ENCODE data around the gene OBP2A.
"Not testable (repeated sequence)": the region's sequence is repeated elsewhere in the genome, so short reads cannot be mapped to it uniquely, and the experiment has no call there.

OBP2A gene

GRCh38 chr9:135545646-135546176, at the start of gene OBP2A:
OBP2A (plus strand) TSS chr9:135546126; CDS start chr9:135546181, 55 bp downstream.
- DNase-seq: not testable (repeated sequence)

GRCh38 chr9:135498381-135499126, 47.4 kb upstream of the OBP2A start:
- DNase-seq: no peak

GRCh38 chr9:135499326-135500070, 46.4 kb upstream of the OBP2A start:
- no peak for DNase-seq

- DNase-seq: no peak
These were observed 45.8 kb upstream of the OBP2A start for GRCh38 chr9:135500071-135500524.

- no peak for DNase-seq
These were observed 45.2 kb upstream of the OBP2A start, which contains the start of gene MRPS2 for GRCh38 chr9:135500525-135501260. MRPS2 (plus strand) TSS chr9:135500682; CDS start chr9:135500711, 29 bp downstream.

GRCh38 chr9:135501261-135502167, 44.4 kb upstream of the OBP2A start:
- DNase-seq: no peak

- DNase-seq: no peak
These were observed 43.6 kb upstream of the OBP2A start for GRCh38 chr9:135502168-135502872.

- DNase-seq: no peak
These were observed 43.0 kb upstream of the OBP2A start for GRCh38 chr9:135502873-135503321.

- no peak for DNase-seq
These were observed 42.3 kb upstream of the OBP2A start for GRCh38 chr9:135503371-135504261.

- DNase-seq: no peak
These were observed 41.4 kb upstream of the OBP2A start for GRCh38 chr9:135504262-135505243.

- no peak for DNase-seq
These were observed 40.3 kb upstream of the OBP2A start for GRCh38 chr9:135505406-135506187.

GRCh38 chr9:135506327-135507103, 39.4 kb upstream of the OBP2A start:
- DNase-seq: no peak

- DNase-seq: no peak
These were observed 38.6 kb upstream of the OBP2A start for GRCh38 chr9:135507104-135508035.

- no peak for DNase-seq
These were observed 37.6 kb upstream of the OBP2A start for GRCh38 chr9:135508211-135508820.

GRCh38 chr9:135509458-135509857, 36.5 kb upstream of the OBP2A start:
- no peak for DNase-seq

- no peak for DNase-seq
These were observed 33.7 kb upstream of the OBP2A start for GRCh38 chr9:135512241-135512603.
